Sigmoid colon (tissue), 7 donors: ENCODE data around the gene FBLN2. TPM values are rescaled to one million over a fixed set of nuclear protein-coding genes. Genes with fewer than 3 reads are reported as not detected.

ENCODE experiments used
- DNase-seq: peaks from one replicate; pipeline ENCODE4 v3.0.0-alpha.2; 2019
- H3K27ac ChIP-seq, 4 donors: fragments of 200-600 bp; sonication (generic); one replicate each; pipeline ENCODE4 v1.5.1; 2016 to 2019; ENCODE audit warnings: mild to moderate bottlenecking in 1 of 4
- H3K27me3 ChIP-seq, 3 donors: fragments of 200-600 bp; sonication (generic); one replicate each; pipeline ENCODE4 v1.5.1; 2019; ENCODE audit warnings: mild to moderate bottlenecking in 1 of 3
- H3K36me3 ChIP-seq, 4 donors: fragments of 200-600 bp; sonication (generic); one replicate each; pipeline ENCODE4 v1.5.1; 2016 to 2019
- H3K4me1 ChIP-seq, 4 donors: fragments of 200-600 bp; sonication (generic); one replicate each; pipeline ENCODE4 v1.5.1; 2017 to 2019
- H3K4me3 ChIP-seq, 4 donors: fragments of 200-600 bp; sonication (generic); one replicate each; pipeline ENCODE4 v1.5.1; 2017 to 2019; ENCODE audit warnings: mild to moderate bottlenecking in 2 of 4, moderate library complexity in 1 of 4
- H3K9me3 ChIP-seq, 4 donors: fragments of 200-600 bp in 3 of 4; sonication (generic) in 3 of 4; one replicate each; pipeline versions ENCODE4 v1.5.1 to v1.6.1; 2013 to 2019
- EP300 ChIP-seq, 4 donors: sonication (generic); formaldehyde crosslinking; IDR thresholded peaks; one replicate each; pipeline ENCODE4 v1.6.1; 2017; ENCODE audit warnings: antibody characterized with exemption in 4 of 4
- POLR2A ChIP-seq, 2 donors: fragments of 450-650 bp; IDR thresholded peaks; one replicate each; pipeline ENCODE4 v1.6.1; 2016; ENCODE audit warnings: antibody characterized with exemption in 2 of 2, mild to moderate bottlenecking in 2 of 2, moderate library complexity in 2 of 2
- POLR2AphosphoS5 ChIP-seq, 4 donors: sonication (generic); formaldehyde crosslinking; IDR thresholded peaks; one replicate each; pipeline ENCODE4 v1.6.1; 2017; ENCODE audit warnings: antibody characterized with exemption in 4 of 4
- WGBS, 2 donors: extraction: QIAGEN DNeasy Blood & Tissue Kit; methylation state at CpG; one replicate each; pipeline ENCODE4 v1.1.7; 2013; 5-methylcytosine and 5-hydroxymethylcytosine counted together
- intact Hi-C: fragments of 100-400 bp; cut with DNase I; formaldehyde crosslinking; loops from one replicate; pipeline ENCODE4 v1.15.1; 2023
- polyA plus RNA-seq, 3 donors: library from polyadenylated mRNA; stranded (reverse); fragments of 200-250 nt; gene quantifications; one replicate each; pipeline ENCODE4 v1.2.3, GENCODE V29; 2013
- total RNA-seq, 4 donors: library from RNA; depleted of rRNA; stranded (reverse); fragments of >200 nt; gene quantifications; one replicate each; pipeline ENCODE4 v1.1.0, GENCODE V29; 2016
- TF ChIP-seq, protein P1 (sequence below), 4 experiments: fragments of 450-650 bp in 3 of 4; fragments of 200-600 bp in 1 of 4; IDR thresholded peaks; one replicate each; pipeline ENCODE4 v1.5.1; 2016 to 2019; ENCODE audit warnings: antibody characterized with exemption in 4 of 4, mild to moderate bottlenecking in 3 of 4, moderate library complexity in 2 of 4
- donor health status: healthy with polysubstance abuse.
- donor health status: Bipolar disorder and iron deficiency.
- donor health status: healthy.

FBLN2 gene
- total and polyA plus RNA-seq, 7 donors, result 1.2 to 134 (median 18.7) TPM

GRCh38 chr3:13652728-13653127 lies 103.8 kb downstream of the FBLN2 start:
- Histone ChIP-seq H3K27me3 (peaks cover 0 to 41% (median 33%) of the 10 kb centered on the region in 3 donors), H3K27ac (no peak overlapping the region), H3K9me3 (no peaks in the 10 kb centered on the region), H3K36me3 (no peaks in the 10 kb centered on the region), H3K4me3 (no peak overlapping the region), H3K4me1 (peaks cover 0 to 26% (median 23%) of the 10 kb centered on the region in 4 donors)
- TF ChIP-seq, protein P1, sequence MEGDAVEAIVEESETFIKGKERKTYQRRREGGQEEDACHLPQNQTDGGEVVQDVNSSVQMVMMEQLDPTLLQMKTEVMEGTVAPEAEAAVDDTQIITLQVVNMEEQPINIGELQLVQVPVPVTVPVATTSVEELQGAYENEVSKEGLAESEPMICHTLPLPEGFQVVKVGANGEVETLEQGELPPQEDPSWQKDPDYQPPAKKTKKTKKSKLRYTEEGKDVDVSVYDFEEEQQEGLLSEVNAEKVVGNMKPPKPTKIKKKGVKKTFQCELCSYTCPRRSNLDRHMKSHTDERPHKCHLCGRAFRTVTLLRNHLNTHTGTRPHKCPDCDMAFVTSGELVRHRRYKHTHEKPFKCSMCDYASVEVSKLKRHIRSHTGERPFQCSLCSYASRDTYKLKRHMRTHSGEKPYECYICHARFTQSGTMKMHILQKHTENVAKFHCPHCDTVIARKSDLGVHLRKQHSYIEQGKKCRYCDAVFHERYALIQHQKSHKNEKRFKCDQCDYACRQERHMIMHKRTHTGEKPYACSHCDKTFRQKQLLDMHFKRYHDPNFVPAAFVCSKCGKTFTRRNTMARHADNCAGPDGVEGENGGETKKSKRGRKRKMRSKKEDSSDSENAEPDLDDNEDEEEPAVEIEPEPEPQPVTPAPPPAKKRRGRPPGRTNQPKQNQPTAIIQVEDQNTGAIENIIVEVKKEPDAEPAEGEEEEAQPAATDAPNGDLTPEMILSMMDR (IDR thresholded peaks at IDR 0.05), result no peak
- no peak for TF ChIP-seq EP300 (IDR thresholded peaks at IDR 0.05)
- WGBS, 2 donors, result 59 to 71% methylated on average over 4 of the region's 4 CpGs
- DNase-seq, result no peak
- intact Hi-C loops, result loop anchor here (10.0 kb wide), 1 partner anchor 1272 kb away; no protein-coding TSS in a partner anchor

DNA sequence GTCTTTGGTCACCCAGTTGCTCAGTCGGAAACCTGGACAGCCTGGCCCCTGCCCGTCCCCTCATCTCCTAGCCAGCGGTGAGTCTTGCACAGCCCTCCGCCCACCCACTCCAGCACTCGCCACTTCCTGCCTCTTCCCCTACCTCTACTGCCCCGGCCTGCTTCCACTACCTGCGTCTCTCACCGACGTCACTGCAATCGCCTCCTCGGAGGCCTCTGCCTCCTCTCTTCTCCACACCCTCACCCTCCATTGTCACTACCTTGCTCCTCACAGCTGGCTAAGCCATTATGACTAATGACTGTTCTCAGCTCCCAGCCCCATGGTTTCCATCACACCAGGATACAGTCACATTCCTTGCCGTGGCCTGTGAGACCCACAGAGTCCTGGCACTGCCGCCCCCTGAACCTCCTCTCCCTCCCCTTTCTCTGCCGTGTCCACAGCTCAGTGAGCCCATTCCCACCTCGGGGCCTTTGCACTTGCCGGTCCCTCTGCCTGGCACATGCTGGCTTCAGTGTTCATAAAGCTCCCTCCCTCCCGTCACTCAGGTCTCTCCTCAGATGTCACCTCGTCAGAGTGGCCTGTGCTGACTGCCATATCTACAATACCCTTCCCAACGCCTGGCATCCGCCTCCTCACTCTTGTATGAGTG lies 104.8 kb downstream of the FBLN2 start:
- H3K36me3 ChIP-seq, result no peaks in the 10 kb centered on the region
- 79 to 87% methylated on average over 20 of the region's 20 CpGs for WGBS, 2 donors
- H3K27me3 ChIP-seq, result peaks cover 0 to 47% (median 31%) of the 10 kb centered on the region in 3 donors
- H3K4me3 ChIP-seq, result no peak overlapping the region
- H3K9me3 ChIP-seq, result no peaks in the 10 kb centered on the region
- peaks cover 0 to 21% (median 17%) of the 10 kb centered on the region in 4 donors for H3K4me1 ChIP-seq
- no peak overlapping the region for H3K27ac ChIP-seq
- intact Hi-C loops, result loop anchor here (10.0 kb wide), 1 partner anchor 1271 kb away; no protein-coding TSS in a partner anchor
- DNase-seq, result no peak
- no peak for TF ChIP-seq POLR2AphosphoS5 (IDR thresholded peaks at IDR 0.05)
- no peak for TF ChIP-seq EP300 (IDR thresholded peaks at IDR 0.05)
- TF ChIP-seq POLR2A (IDR thresholded peaks at IDR 0.05), result no peak
- TF ChIP-seq, protein P1 (IDR thresholded peaks at IDR 0.05), result no peak

DNA sequence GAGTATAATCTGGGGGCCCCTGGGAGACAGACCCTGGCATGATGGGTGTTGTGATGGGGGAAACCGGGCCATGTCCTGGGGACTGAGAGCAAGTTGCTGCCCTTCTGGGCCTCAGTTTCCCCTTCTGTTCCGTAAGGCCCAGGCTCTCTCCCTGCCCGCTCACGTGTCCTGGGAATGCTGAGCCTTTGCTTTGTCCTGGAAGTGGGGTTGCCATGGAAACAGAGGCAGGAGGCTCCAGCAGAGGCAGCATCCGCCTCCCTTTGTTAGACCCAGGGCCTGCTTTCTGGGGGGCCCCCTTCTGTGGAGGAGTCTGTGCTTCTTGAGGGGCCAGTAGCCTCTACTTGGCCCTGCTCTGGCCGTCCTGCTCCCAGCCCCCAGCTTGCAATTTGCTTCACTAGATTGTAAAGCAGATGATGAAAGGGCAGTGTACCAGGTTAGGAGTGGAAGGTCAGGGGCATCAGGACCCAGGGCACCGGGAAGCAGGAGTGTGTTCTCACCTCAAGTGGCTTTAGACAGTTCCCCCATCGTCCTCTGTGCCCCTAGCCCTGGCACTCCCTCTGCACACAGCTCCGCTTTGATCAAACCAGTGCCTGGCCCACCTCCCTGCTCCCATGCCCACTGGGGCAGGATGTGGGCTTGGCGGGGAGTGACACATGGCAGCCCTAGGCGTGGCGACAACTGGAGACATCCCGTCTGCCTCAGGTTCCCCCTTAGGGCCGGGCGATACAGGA lies 105.6 kb downstream of the FBLN2 start:
- Histone ChIP-seq H3K36me3 (no peaks in the 10 kb centered on the region), H3K27me3 (peaks cover 0 to 52% (median 31%) of the 10 kb centered on the region in 3 donors), H3K27ac (no peak overlapping the region), H3K4me3 (peak overlapping the region in 3 of 4 donors; percentile 12 to 34 (median 30)), H3K9me3 (no peaks in the 10 kb centered on the region), H3K4me1 (peaks cover 0 to 21% (median 17%) of the 10 kb centered on the region in 4 donors)
- TF ChIP-seq POLR2AphosphoS5 (IDR thresholded peaks at IDR 0.05) (no peak), POLR2A (IDR thresholded peaks at IDR 0.05) (no peak), EP300 (IDR thresholded peaks at IDR 0.05) (no peak)
- TF ChIP-seq, protein P1 (IDR thresholded peaks at IDR 0.05), result no peak
- WGBS, 2 donors, result 58 to 62% methylated on average over 15 of the region's 15 CpGs
- intact Hi-C loops, result loop anchor here (10.0 kb wide), 1 partner anchor 1270 kb away; no protein-coding TSS in a partner anchor
- no peak for DNase-seq

DNA sequence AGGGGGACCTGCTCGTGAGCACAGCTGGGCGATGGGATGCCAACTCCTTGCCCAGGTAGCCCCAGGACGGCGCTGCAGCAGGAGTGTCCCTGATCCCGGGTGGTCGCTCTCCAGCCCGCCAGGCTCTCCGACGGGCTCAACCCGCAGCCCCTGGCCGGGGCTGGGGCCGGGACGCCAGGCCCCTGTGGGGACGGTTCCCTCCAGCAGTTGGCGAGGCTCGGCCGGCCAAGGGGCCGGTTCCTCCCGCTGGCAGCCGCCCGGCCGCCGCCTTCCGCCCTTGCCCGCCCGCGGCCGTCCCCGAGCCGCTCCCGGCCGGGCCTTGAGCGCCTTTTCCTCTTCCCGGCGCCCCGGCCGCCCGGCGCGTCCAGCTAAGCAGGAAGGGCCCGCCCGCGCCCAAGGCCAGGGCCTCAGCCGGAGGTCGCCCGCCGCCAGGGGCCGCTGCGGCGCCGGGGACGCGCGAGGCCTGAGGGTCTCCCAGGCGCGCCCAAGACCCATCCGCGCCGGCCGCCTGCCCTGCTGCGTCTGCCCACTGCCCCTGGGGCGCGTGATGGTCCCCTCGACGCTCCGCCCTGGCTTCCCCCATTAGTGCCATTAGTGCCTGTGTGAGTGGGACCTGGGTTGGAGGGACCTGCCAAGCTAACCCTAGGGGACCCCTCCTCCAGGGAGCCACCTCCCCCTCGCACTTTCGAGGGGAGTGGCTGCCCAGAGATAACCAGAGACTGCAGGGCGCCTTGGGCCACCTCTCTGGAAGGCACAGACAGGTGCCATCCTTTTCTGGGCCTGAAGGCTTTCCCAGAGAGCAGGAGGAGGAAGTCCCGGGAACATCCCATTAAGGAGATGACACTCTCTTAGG lies 106.4 kb downstream of the FBLN2 start:
- DNase-seq, result no peak
- Histone ChIP-seq H3K4me3 (peak overlapping the region in 3 of 4 donors; percentile 12 to 34 (median 30)), H3K4me1 (peaks cover 0 to 20% (median 16%) of the 10 kb centered on the region in 4 donors), H3K36me3 (no peaks in the 10 kb centered on the region), H3K27me3 (peaks cover 0 to 52% (median 31%) of the 10 kb centered on the region in 3 donors), H3K9me3 (no peaks in the 10 kb centered on the region), H3K27ac (no peak overlapping the region)
- intact Hi-C loops, result loop anchor here (10.0 kb wide), 1 partner anchor 1270 kb away; no protein-coding TSS in a partner anchor
- TF ChIP-seq, protein P1 (IDR thresholded peaks at IDR 0.05), result peak in 1 of 4 experiments; percentile 36
- no peak for TF ChIP-seq EP300 (IDR thresholded peaks at IDR 0.05)
- WGBS, 2 donors, result 7 to 8% methylated on average over 70 of the region's 70 CpGs
